Activated naive CD4-positive, alpha-beta T cell treated with anti-CD3 and anti-CD28 coated beads, Interleukin-2, amount 50 U/mL, for 72 hours (primary cell): ENCODE measurements around the gene SUOX. TPM values are rescaled to one million over a fixed set of nuclear protein-coding genes. Genes with fewer than 3 reads are reported as not detected.

ENCODE experiments used
- ATAC-seq, 2 donors: fragments of 150-1000 bp; cut with Tn5 transposase; 2 replicates each; pipeline ENCODE4 v1.10.0; 2021; ENCODE audit warnings: mild to moderate bottlenecking in 2 of 2, moderate library complexity in 2 of 2
- DNase-seq, 2 donors: peaks; one replicate each; pipeline ENCODE4 v3.0.0; 2021 to 2022; ENCODE audit warnings: low spot score in 2 of 2
- H3K27ac Mint-ChIP-seq, 2 donors: one replicate each; pipeline ENCODE4 v1.8.0; 2022; ENCODE audit warnings: mild to moderate bottlenecking in 2 of 2, mixed read lengths in 2 of 2
- H3K36me3 Mint-ChIP-seq, 2 donors: one replicate each; pipeline ENCODE4 v1.8.0; 2022; ENCODE audit warnings: mixed read lengths in 2 of 2
- H3K9me3 Mint-ChIP-seq, 2 donors: one replicate each; pipeline ENCODE4 v1.8.0; 2022; ENCODE audit warnings: mixed read lengths in 2 of 2
- total RNA-seq, 2 donors: library from RNA; stranded (reverse); gene quantifications; one replicate each; pipeline ENCODE4 v1.2.3, GENCODE V29; 2022

The SUOX gene
- total RNA-seq: 10 to 100 TPM in 1 of 2 donors, 1 to 10 TPM in 1; 5.7 to 15.5 TPM

DNA sequence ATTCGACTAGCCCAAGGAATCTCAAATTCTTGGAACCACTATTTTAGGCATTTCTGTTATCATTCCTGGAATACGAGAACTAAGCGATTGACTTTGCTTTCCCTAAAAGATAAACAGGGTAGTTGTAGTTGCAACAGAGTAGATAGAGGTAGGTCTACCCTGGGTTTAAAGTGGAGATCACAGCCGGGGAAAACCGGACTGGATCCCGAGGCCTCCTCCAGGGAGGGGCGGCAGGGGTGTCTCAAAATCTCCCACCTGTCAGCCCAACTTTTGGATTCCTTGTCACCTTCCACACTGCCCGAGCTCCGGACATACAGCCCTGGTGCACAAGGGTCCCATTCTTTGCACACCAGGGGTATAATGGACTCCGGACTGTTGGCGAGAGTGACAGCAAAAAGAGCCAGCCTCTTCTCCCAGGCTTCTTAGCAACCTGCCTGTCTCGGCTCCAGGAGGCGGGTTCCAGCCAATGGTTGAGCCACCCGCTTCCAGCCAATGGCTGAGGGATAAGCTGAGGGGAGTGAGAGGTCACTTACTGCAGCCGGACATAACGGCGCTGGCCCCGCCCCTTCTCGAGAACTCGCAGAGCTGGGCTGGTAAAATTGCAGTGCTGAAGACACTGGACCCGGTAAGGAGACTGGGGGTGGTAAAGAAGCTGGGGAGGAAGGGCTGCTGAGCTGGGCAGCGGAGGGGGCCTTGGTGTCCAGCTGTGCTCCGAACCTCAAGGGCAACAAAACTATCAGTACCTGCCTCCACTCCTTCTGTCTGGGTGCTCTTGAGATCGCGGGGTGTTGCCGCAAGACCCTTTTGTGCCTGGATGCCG lies at the start of gene SUOX:
Gene SUOX, plus strand, starts transcription at position 562 of the 820 bp plus-strand sequence. CDS start 4,946 bp downstream, outside the sequence.
- peak within 1 kb of the TSS; percentile 44 to 66 for H3K27ac Mint-ChIP-seq

GRCh38 chr12:55955344-55955743 lies 41.7 kb upstream of the SUOX start:
- Mint-ChIP-seq H3K36me3 (peaks cover 5 to 18% of the 10 kb centered on the region in 2 donors), H3K9me3 (no peaks in the 10 kb centered on the region), H3K27ac (peak overlapping the region; percentile 14 to 19)
- ATAC-seq (peak in 1 of 2 donors; percentile 8), DNase-seq (no peak)

More for the DNA sequence above, at the start of gene SUOX:
- H3K9me3 Mint-ChIP-seq: no peaks in the 10 kb centered on the region
- peak; percentile 89 to 99 for ATAC-seq
- DNase-seq: peak; percentile 50 to 73
- peaks cover 0 to 9% of the 10 kb centered on the region in 2 donors for H3K36me3 Mint-ChIP-seq

- peak; percentile 75 to 81 for ATAC-seq
- DNase-seq: peak in 1 of 2 donors; percentile 53
- H3K9me3 Mint-ChIP-seq: no peaks in the 10 kb centered on the region
- H3K36me3 Mint-ChIP-seq: peaks cover 5 to 17% of the 10 kb centered on the region in 2 donors
- H3K27ac Mint-ChIP-seq: peak overlapping the region; percentile 14 to 19
Measured at GRCh38 chr12:55955800-55956508, 41.1 kb upstream of the SUOX start.

DNA sequence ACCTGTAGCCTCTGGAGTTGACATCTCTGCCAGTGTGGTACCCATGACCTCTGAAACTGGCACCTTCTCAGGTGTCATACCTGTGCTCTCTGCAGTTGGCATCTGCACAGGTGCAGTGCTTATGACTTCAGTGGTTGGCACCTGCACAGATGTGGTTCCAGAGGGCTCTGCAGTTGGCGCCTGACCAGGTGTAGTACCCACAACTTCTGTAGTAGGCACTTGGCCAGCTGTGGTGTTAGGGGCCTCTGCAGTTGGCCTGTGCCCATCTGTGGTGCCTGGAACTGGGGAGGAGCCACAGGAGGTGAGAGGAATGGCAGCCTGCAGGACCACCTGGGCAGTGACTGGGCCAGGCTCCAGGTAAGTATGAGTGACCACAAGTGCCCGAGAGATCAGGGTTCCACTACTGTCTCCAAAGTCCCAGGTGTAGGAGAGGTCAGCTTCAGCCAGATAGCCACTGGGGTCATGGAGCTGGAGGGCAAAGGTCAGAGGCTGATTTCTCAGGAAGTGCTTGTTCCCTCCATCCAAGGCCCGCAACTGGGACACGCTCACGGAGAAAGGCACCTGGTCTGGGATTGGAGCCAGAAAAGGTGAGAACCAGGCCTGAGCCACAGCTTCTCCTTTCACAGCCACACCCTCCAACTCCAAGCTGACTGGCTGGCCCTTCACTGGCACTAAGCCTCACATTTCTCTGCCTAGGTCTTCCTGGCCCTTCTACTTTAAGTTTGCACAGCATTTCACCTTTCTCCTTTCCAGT lies 39.8 kb upstream of the SUOX start:
- H3K27ac Mint-ChIP-seq: peak overlapping the region; percentile 26 to 59
- DNase-seq (no peak), ATAC-seq (peak in 1 of 2 donors; percentile 8)
- H3K36me3 Mint-ChIP-seq: peaks cover 0 to 4% of the 10 kb centered on the region in 2 donors
- no peaks in the 10 kb centered on the region for H3K9me3 Mint-ChIP-seq

- ATAC-seq: no peak
- peaks cover 19 to 23% of the 10 kb centered on the region in 2 donors for H3K36me3 Mint-ChIP-seq
- no peaks in the 10 kb centered on the region for H3K9me3 Mint-ChIP-seq
- peak overlapping the region in 1 of 2 donors; percentile 61 for H3K27ac Mint-ChIP-seq
- no peak for DNase-seq
Measured at GRCh38 chr12:55963760-55964159, 33.3 kb upstream of the SUOX start.

DNA sequence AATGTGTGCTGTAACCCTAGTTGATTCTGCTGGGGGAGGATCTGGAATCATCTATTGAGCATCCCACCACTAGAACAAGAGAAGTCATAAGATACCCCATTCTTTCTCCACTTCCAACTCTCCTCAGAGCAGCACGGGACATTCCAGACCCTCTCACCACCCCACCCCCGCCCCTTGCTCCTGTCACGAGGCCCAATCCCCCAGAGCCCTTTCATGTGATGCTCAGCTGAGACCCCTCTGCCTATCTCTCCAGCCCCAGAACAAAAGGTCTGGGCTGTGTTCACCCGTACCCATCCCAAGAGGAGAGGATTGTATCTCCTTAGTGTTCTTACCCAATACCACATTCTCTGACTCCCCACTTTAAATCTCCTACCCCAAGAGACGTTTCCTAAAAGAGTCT lies 31.8 kb upstream of the SUOX start:
- peaks cover 19 to 23% of the 10 kb centered on the region in 2 donors for H3K36me3 Mint-ChIP-seq
- ATAC-seq: no peak
- H3K9me3 Mint-ChIP-seq: no peaks in the 10 kb centered on the region
- no peak for DNase-seq
- no peak overlapping the region for H3K27ac Mint-ChIP-seq

- Mint-ChIP-seq H3K9me3 (no peaks in the 10 kb centered on the region), H3K36me3 (peaks cover 19 to 23% of the 10 kb centered on the region in 2 donors), H3K27ac (peak within 1 kb of the TSS; percentile 93 to 96)
- DNase-seq: no peak
- ATAC-seq: no peak
Measured at GRCh38 chr12:55965941-55966407, 31.1 kb upstream of the SUOX start, which contains the start of gene PMEL. PMEL (minus strand) TSS chr12:55966042; CDS start chr12:55966011, 31 bp downstream.

DNA sequence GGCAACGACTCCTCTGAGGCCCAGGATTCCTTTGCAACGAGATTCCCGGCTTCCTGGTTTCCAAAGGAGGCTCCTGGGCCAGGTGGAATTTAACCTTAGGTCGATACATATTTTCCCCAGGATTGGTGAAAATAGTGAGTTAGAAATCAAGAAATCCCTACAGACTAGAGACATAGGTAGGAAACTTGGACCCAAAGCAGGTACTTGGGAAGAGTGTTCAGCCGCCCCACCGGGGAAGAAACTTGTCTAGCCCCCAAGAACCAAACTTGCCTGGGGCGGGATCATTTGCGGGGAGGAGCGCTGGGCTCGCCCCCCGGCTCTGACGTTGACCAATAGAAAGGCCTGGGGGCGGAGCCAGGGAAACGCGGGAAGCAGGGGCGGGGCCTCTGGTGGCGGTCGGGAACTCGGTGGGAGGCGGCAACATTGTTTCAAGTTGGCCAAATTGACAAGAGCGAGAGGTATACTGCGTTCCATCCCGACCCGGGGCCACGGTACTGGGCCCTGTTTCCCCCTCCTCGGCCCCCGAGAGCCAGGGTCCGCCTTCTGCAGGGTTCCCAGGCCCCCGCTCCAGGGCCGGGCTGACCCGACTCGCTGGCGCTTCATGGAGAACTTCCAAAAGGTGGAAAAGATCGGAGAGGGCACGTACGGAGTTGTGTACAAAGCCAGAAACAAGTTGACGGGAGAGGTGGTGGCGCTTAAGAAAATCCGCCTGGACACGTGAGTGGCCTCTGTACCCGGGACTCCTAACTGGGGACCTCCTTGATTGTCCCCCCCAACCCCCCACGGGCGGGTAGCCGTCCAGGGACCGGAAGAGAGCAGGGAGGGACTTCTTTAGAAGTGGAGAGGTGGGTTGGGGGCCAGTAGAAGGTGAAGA lies 30.4 kb upstream of the SUOX start, which contains the start of gene CDK2:
Gene CDK2, plus strand, starts transcription at position 423 of the 874 bp plus-strand sequence. Its CDS starts 179 bp downstream, at position 602.
- DNase-seq (peak; percentile 90 to 94), ATAC-seq (peak; percentile 97 to 99)
- peak within 1 kb of the TSS; percentile 93 to 96 for H3K27ac Mint-ChIP-seq
- peaks cover 19 to 23% of the 10 kb centered on the region in 2 donors for H3K36me3 Mint-ChIP-seq
- no peaks in the 10 kb centered on the region for H3K9me3 Mint-ChIP-seq

DNA sequence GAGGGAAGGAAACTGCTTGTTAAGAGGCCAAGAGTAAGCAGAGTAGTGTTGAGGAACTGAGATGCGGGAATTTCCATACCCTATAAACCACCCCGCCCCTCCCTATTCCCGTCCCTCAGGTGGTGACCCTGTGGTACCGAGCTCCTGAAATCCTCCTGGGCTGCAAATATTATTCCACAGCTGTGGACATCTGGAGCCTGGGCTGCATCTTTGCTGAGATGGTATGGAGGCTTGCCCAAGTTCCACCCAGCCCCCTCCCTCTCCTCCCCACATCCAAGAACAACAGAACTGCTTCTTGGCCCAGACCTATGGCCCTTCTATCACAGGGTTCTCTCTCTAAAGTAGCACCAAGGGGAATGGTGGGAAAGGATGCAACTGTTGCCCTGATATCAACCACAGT lies 27.7 kb upstream of the SUOX start:
- ATAC-seq (no peak), DNase-seq (no peak)
- no peak overlapping the region for H3K27ac Mint-ChIP-seq
- peaks cover 19 to 23% of the 10 kb centered on the region in 2 donors for H3K36me3 Mint-ChIP-seq
- H3K9me3 Mint-ChIP-seq: no peaks in the 10 kb centered on the region

- Mint-ChIP-seq H3K27ac (no peak overlapping the region), H3K9me3 (no peaks in the 10 kb centered on the region), H3K36me3 (peaks cover 19 to 23% of the 10 kb centered on the region in 2 donors)
- DNase-seq: no peak
- no peak for ATAC-seq
Measured at GRCh38 chr12:55970775-55971174, 26.3 kb upstream of the SUOX start.

DNA sequence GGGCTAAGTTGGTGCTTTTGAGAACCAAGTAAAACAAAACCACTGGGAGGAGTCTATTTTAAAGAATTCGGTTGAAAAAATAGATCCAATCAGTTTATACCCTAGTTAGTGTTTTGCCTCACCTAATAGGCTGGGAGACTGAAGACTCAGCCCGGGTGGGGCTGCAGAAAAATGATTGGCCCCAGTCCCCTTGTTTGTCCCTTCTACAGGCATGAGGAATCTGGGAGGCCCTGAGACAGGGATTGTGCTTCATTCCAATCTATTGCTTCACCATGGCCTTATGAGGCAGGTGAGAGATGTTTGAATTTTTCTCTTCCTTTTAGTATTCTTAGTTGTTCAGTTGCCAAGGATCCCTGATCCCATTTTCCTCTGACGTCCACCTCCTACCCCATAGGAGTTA lies 25.0 kb upstream of the SUOX start:
- ATAC-seq: no peak
- peaks cover 13 to 15% of the 10 kb centered on the region in 2 donors for H3K36me3 Mint-ChIP-seq
- H3K27ac Mint-ChIP-seq: peak overlapping the region in 1 of 2 donors; percentile 88
- H3K9me3 Mint-ChIP-seq: no peaks in the 10 kb centered on the region
- DNase-seq: no peak

GRCh38 chr12:55972456-55972855 lies 24.6 kb upstream of the SUOX start:
- Mint-ChIP-seq H3K36me3 (peaks cover 10 to 11% of the 10 kb centered on the region in 2 donors), H3K27ac (no peak overlapping the region), H3K9me3 (no peaks in the 10 kb centered on the region)
- no peak for ATAC-seq
- no peak for DNase-seq

DNA sequence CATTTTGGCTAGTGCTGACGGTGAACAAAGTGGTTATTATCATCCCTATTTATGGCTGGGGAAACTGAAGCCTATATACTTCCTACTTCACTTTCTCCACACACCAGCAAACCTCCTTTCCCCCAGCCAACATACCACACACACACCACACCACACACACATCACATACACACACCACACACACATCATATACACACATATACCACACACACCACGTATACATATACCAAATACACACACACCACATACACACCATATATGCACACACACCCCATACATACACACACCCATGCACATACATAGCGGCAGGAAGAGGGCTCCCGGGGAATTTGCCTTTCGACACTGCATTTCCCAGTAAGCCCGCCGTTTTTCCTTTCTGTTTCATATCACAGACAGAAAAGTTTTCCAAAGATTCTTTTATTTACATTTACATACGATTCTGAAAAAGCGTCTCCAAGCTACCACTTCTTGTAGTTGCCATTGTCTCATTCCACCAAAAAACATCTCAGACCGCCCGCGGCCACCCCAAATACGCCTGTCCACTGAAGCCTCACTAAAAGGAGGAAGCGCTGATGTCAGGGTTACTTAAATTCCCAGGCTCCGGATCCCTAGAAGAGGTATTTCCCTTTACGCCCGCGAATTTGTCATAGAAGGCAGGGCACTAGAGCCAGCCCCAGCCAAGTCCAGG lies 24.0 kb upstream of the SUOX start:
- Mint-ChIP-seq H3K9me3 (no peaks in the 10 kb centered on the region), H3K36me3 (peaks cover 5 to 8% of the 10 kb centered on the region in 2 donors), H3K27ac (no peak overlapping the region)
- no peak for ATAC-seq
- DNase-seq: no peak

- H3K27ac Mint-ChIP-seq: no peak within 1 kb of the TSS
- ATAC-seq (peak; percentile 90 to 93), DNase-seq (peak; percentile 95 to 99)
- H3K9me3 Mint-ChIP-seq: no peaks in the 10 kb centered on the region
- H3K36me3 Mint-ChIP-seq: peaks cover 0 to 9% of the 10 kb centered on the region in 2 donors
Measured at GRCh38 chr12:55973599-55974307, 23.3 kb upstream of the SUOX start, which contains the start of gene RAB5B. RAB5B (plus strand) TSS chr12:55974078; CDS start chr12:55986961, 12,883 bp downstream.
